ENCODE data around the gene TASP1.
"Not testable (repeated sequence)": the region's sequence is repeated elsewhere in the genome, so short reads cannot be mapped to it uniquely, and the experiment has no call there.

DNA sequence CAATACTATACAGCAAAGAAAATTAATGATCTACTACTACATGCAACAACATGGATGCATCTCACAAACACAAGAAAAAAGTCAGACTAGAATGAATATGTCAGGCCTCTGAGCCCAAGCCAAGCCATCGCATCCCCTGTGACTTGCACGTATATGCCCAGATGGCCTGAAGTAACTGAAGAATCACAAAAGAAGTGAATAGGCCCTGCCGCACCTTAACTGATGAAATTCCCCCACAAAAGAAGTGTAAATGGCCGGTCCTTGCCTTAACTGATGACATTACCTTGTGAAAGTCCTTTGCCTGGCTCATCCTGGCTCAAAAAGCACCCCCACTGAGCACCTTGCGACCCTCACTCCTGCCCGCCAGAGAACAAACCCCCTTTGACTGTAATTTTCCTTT is 280.9 kb downstream of the TASP1 start:
- TF ChIP-seq YY1 (IDR thresholded peaks at IDR 0.05; ENCODE audit: insufficient read depth, insufficient read length); ZNF274 (IDR thresholded peaks at IDR 0.05; ENCODE audit: low read depth, low read length); SUZ12 (IDR thresholded peaks at IDR 0.05; ENCODE audit: extremely low read depth, insufficient read depth, insufficient read length): not testable (repeated sequence)

Data from NT2/D1 (cell line).